ENCODE results near the gene RHBDD2. TPM values are rescaled to one million over a fixed set of nuclear protein-coding genes. Genes with fewer than 3 reads are reported as not detected.

Gene RHBDD2
- total and polyA plus RNA-seq, 9 of the 15 experiments (the other 6 are each of a cell fraction or from before 2014, with no cell fraction given): 3.3 to 36.7 (median 17.9) TPM

DNA sequence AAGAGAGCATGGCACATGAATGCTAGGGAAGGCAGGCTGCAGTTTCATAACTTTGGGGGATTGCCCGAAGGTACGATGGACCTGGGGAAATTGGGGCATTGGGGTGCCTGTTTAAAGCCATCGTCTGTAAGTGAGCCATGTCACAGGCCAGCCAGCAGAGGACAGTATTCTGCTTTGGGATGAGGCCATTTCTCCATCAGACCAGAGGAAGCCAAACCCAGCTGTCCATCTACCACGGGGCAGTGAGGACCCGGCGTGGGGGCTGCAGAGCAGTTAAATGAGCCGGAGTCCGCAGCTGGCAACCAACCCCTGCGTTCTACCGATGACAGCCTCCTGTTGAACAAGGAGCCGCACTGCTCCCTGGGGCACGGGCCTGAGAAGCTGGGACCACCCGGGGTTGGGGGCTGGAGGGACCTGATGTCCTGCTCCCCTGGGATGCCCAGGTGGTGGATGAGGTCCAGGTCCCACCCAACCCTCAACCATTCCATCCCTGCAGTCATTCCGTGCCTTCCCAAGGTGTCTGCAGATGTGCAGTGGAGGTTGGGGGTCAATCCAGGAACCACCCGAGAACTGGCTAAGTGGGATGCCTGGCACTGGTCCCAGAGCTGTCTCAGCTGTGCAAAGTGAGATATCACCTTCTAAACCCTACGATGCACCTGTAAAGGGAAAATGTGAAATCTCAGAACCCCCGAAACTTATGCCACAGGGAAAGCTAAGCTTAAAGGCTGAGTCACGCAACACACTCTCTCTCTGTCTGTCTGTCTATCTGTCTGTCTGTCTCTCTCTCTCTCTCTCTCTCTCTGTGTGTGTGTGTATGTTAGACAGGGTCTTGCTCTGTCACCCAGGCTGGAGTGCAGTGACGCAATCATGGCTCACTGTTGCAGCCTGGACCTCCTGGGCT, 12.1 kb upstream of the RHBDD2 start (continued):
- TF ChIP-seq ZBTB34 (CRISPR knock-in tag; IDR thresholded peaks at IDR 0.05): no peak
- peak; percentile 64; the same call in 1 of the 2 replicates for TF ChIP-seq NCOA1 (IDR thresholded peaks at IDR 0.05; ENCODE audit: low read depth)
- no peak for TF ChIP-seq SMARCB1 (IDR thresholded peaks at IDR 0.05; ENCODE audit: insufficient read length, low read depth)
- no peak for TF ChIP-seq NFYB (IDR thresholded peaks at IDR 0.05; ENCODE audit: extremely low read depth, insufficient read length)
- TF ChIP-seq ZNF232 (CRISPR knock-in tag; IDR thresholded peaks at IDR 0.05): no peak
- no peak for TF ChIP-seq ZNF764 (CRISPR knock-in tag; IDR thresholded peaks at IDR 0.05; ENCODE audit: low read depth)
- TF ChIP-seq DNMT1 (IDR thresholded peaks at IDR 0.05): no peak
- TF ChIP-seq FOS (IDR thresholded peaks at IDR 0.05; ENCODE audit: extremely low read depth, insufficient read length): no peak
- no peak for TF ChIP-seq SUPT5H (IDR thresholded peaks at IDR 0.05)
- no peak for TF ChIP-seq ATF2 (CRISPR knock-in tag; IDR thresholded peaks at IDR 0.05)
- TF ChIP-seq ZNF224 (CRISPR knock-in tag; IDR thresholded peaks at IDR 0.05): no peak
- TF ChIP-seq SRSF3 (IDR thresholded peaks at IDR 0.05; ENCODE audit: insufficient read depth, low read length): no peak
- peak; percentile 97 for TF ChIP-seq CEBPG (CRISPR knock-in tag; IDR thresholded peaks at IDR 0.05)
- peak; percentile 97 to 98 for TF ChIP-seq CEBPG (tag; conservative IDR thresholded peaks at IDR 0.05 in 1 of 2, IDR thresholded peaks at IDR 0.05 in 1 of 2)
- TF ChIP-seq RBFOX2 (IDR thresholded peaks at IDR 0.05; ENCODE audit: low read depth, low read length): peak; percentile 70
- peak; percentile 52; the same call in 1 of the 2 replicates for TF ChIP-seq LEF1 (IDR thresholded peaks at IDR 0.05)
- TF ChIP-seq ADNP (tag; IDR thresholded peaks at IDR 0.05): no peak
- TF ChIP-seq POLR2AphosphoS5 (IDR thresholded peaks at IDR 0.05; ENCODE audit: control insufficient read depth, insufficient read depth, low read depth, low read length): no peak
- TF ChIP-seq ZNF583 (CRISPR knock-in tag; IDR thresholded peaks at IDR 0.05): no peak
- TF ChIP-seq KLF16 (IDR thresholded peaks at IDR 0.05): peak; percentile 73
- no peak for TF ChIP-seq RBM14 (IDR thresholded peaks at IDR 0.05; ENCODE audit: borderline replicate concordance, insufficient read depth, low read depth, low read length)
- TF ChIP-seq NFATC3 (IDR thresholded peaks at IDR 0.05): 0 out of 2 replicates have a peak, but pooled peaks have one; percentile 34
- TF ChIP-seq ZBTB17 (CRISPR knock-in tag; IDR thresholded peaks at IDR 0.05): no peak
- no peak for TF ChIP-seq SRF (CRISPR knock-in tag; IDR thresholded peaks at IDR 0.05)
- no peak for TF ChIP-seq HMG20A (CRISPR knock-in tag; conservative IDR thresholded peaks at IDR 0.05)
- TF ChIP-seq FOXP1 (CRISPR knock-in tag; IDR thresholded peaks at IDR 0.05): no peak
- no peak for TF ChIP-seq ZNF23 (CRISPR knock-in tag; IDR thresholded peaks at IDR 0.05)

Data from K562 (cell line).